Caco-2 (cell line): ENCODE measurements around the gene ARHGAP24. TPM values are rescaled to one million over a fixed set of nuclear protein-coding genes. Genes with fewer than 3 reads are reported as not detected.

Experiments
- BruUV-seq: library from RNA; stranded (reverse); fragments of 400-500 nt; replicated peaks from 2 replicates; lab custom pipeline; 2021; lab: Mats Ljungman, UMichigan
- CTCF ChIA-PET: fragments of 300-600 bp; sonication (Branson Sonifier 250); formaldehyde crosslinking; loops from one replicate; lab custom pipeline; 2022; ENCODE audit warnings: antibody characterized with exemption; lab: Charles Lee
- POLR2A ChIA-PET: fragments of 300-600 bp; sonication (Branson Sonifier 250); formaldehyde crosslinking; loops from one replicate; lab custom pipeline; 2022; ENCODE audit warnings: antibody characterized with exemption; lab: Charles Lee
- DNase-seq, 2 experiments: peaks; one replicate each; pipeline versions ENCODE4 v3.0.0 to v3.0.0-alpha.2; 2020 to 2022
- H3K27me3 ChIP-seq: replicated peaks from 2 replicates; pipeline ENCODE4 v1.6.0; 2011; ENCODE audit warnings: low read length; ENCODE audit not compliant: control insufficient read depth, insufficient read depth
- H3K36me3 ChIP-seq: 2 replicates; pipeline ENCODE4 v1.5.1; 2011; ENCODE audit warnings: low read length; ENCODE audit not compliant: control insufficient read depth, insufficient read depth
- H3K4me1 ChIP-seq: fragments of 250-450 bp; sonication (Bioruptor Pico); 2 replicates; pipeline ENCODE4 v1.5.1; 2020; ENCODE audit warnings: mild to moderate bottlenecking
- H3K4me3 ChIP-seq: 2 replicates; pipeline ENCODE4 v1.5.1; 2011; ENCODE audit warnings: low read depth, mild to moderate bottlenecking, control low read depth, low read length
- H3K9me3 ChIP-seq: fragments of 250-450 bp; sonication (Bioruptor Pico); 2 replicates; pipeline ENCODE4 v1.5.1; 2020; ENCODE audit warnings: mild to moderate bottlenecking, moderate library complexity
- H3K27ac Mint-ChIP-seq: one replicate; pipeline ENCODE4 v1.8.0; 2022; ENCODE audit warnings: mixed read lengths; ENCODE audit not compliant: unreplicated experiment
- H3K27me3 Mint-ChIP-seq: one replicate; pipeline ENCODE4 v1.8.0; 2022; ENCODE audit warnings: mixed read lengths; ENCODE audit not compliant: insufficient read depth, unreplicated experiment
- H3K36me3 Mint-ChIP-seq: one replicate; pipeline ENCODE4 v1.8.0; 2022; ENCODE audit warnings: mild to moderate bottlenecking, mixed read lengths; ENCODE audit not compliant: insufficient read depth, unreplicated experiment
- H3K4me1 Mint-ChIP-seq: one replicate; pipeline ENCODE4 v1.8.0; 2022; ENCODE audit warnings: low read depth, mixed read lengths; ENCODE audit not compliant: unreplicated experiment
- H3K4me3 Mint-ChIP-seq: one replicate; pipeline ENCODE4 v1.8.0; 2022; ENCODE audit warnings: mild to moderate bottlenecking, moderate library complexity, mixed read lengths; ENCODE audit not compliant: unreplicated experiment
- H3K9me3 Mint-ChIP-seq: one replicate; pipeline ENCODE4 v1.8.0; 2022; ENCODE audit warnings: mixed read lengths; ENCODE audit not compliant: unreplicated experiment
- intact Hi-C: fragments of 100-400 bp; cut with micrococcal nuclease; formaldehyde crosslinking; loops from one replicate; pipeline ENCODE4 v1.10.0; 2022; ENCODE audit not compliant: unreplicated experiment
- total RNA-seq: library from RNA; stranded (reverse); gene quantifications from 2 replicates; pipeline ENCODE4 v1.2.3, GENCODE V29; 2022
- TF ChIP-seq, protein P1 (sequence below), 2 experiments: fragments of 200-600 bp in 1 of 2; IDR thresholded peaks; 1 replicate in 1 of 2; 2 replicates in 1 of 2; pipeline versions ENCODE4 v1.5.1 to v1.8.0; 2011 to 2022; ENCODE audit warnings: antibody characterized with exemption in 1 of 2, control low read depth in 1 of 2, inconsistent platforms in 1 of 2, low read depth in 1 of 2, low read length in 1 of 2, mild to moderate bottlenecking in 1 of 2, moderate library complexity in 1 of 2; ENCODE audit not compliant: insufficient read depth in 1 of 2, severe bottlenecking in 1 of 2, unreplicated experiment in 1 of 2

ARHGAP24 gene
- total RNA-seq, 1 experiment from 2014 or later: 2.8 TPM

DNA sequence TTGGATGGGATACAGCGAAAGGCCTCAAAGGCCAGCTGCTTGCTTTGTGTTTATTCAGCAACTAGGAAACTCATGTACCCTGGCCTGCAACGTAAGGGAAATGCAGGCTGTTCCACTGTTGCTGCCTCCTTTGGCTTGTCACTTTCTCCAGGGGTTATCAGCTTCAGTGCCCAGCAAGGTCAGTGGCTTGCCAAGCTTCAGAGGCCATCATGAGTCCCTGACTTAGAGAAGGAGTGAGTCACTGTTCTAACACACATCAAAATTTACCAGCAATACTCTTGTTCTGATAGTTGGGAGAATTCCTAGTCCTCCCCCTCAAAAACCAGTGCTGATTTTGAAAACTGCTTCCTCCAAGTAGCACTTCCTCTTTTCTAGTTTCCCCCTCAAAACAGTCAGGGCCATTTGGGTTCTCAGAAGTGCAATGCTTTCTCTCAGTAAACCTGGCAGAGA lies 250.8 kb downstream of the ARHGAP24 start:
- ChIA-PET POLR2A (no interaction called here), CTCF (no interaction called here)
- peaks cover 4% of the 10 kb centered on the region for H3K27me3 Mint-ChIP-seq
- no TSS peak for BruUV-seq
- Histone ChIP-seq H3K9me3 (no peaks in the 10 kb centered on the region), H3K4me3 (no peak overlapping the region), H3K27me3 (no peaks in the 10 kb centered on the region), H3K36me3 (no peaks in the 10 kb centered on the region), H3K4me1 (no peaks in the 10 kb centered on the region)
- DNase-seq: no peak
- no peaks in the 10 kb centered on the region for H3K36me3 Mint-ChIP-seq
- intact Hi-C loops: no loop called here
- no peak overlapping the region for H3K27ac Mint-ChIP-seq
- TF ChIP-seq, protein P1, sequence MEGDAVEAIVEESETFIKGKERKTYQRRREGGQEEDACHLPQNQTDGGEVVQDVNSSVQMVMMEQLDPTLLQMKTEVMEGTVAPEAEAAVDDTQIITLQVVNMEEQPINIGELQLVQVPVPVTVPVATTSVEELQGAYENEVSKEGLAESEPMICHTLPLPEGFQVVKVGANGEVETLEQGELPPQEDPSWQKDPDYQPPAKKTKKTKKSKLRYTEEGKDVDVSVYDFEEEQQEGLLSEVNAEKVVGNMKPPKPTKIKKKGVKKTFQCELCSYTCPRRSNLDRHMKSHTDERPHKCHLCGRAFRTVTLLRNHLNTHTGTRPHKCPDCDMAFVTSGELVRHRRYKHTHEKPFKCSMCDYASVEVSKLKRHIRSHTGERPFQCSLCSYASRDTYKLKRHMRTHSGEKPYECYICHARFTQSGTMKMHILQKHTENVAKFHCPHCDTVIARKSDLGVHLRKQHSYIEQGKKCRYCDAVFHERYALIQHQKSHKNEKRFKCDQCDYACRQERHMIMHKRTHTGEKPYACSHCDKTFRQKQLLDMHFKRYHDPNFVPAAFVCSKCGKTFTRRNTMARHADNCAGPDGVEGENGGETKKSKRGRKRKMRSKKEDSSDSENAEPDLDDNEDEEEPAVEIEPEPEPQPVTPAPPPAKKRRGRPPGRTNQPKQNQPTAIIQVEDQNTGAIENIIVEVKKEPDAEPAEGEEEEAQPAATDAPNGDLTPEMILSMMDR (IDR thresholded peaks at IDR 0.05; ENCODE audit: insufficient read depth in 1 of 2, low read depth in 1 of 2, low read length in 1 of 2, severe bottlenecking in 1 of 2, unreplicated experiment in 1 of 2): no peak
- H3K4me1 Mint-ChIP-seq: peaks cover 5% of the 10 kb centered on the region
- H3K9me3 Mint-ChIP-seq: no peaks in the 10 kb centered on the region
- no peak overlapping the region for H3K4me3 Mint-ChIP-seq

DNA sequence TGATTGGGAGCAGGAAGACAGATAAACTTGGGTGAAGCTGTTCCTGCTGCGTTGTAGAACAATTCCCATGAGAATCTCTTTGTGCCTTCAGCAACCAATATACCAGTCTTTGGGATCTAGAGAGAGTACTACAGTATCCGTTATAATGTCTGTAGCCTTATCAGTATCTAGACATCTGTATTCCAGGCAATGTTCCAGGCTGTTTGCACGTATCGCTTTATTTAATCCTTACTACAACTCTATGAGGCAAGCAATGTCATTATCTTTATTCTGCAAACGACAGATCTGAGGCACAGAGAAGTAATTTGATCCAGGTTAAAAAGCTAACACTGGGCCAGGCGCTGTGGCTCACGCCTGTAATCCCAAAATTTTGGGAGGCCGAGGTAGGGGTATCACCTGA lies 251.6 kb downstream of the ARHGAP24 start:
- ChIA-PET POLR2A (no interaction called here), CTCF (no interaction called here)
- H3K4me3 Mint-ChIP-seq: no peak overlapping the region
- Histone ChIP-seq H3K4me3 (no peak overlapping the region), H3K9me3 (no peaks in the 10 kb centered on the region), H3K36me3 (no peaks in the 10 kb centered on the region), H3K27me3 (no peaks in the 10 kb centered on the region), H3K4me1 (no peaks in the 10 kb centered on the region)
- TF ChIP-seq, protein P1 (IDR thresholded peaks at IDR 0.05; ENCODE audit: insufficient read depth in 1 of 2, low read depth in 1 of 2, low read length in 1 of 2, severe bottlenecking in 1 of 2, unreplicated experiment in 1 of 2): no peak
- BruUV-seq: no TSS peak
- H3K9me3 Mint-ChIP-seq: no peaks in the 10 kb centered on the region
- H3K27ac Mint-ChIP-seq: no peak overlapping the region
- H3K4me1 Mint-ChIP-seq: no peaks in the 10 kb centered on the region
- peaks cover 2% of the 10 kb centered on the region for H3K27me3 Mint-ChIP-seq
- intact Hi-C loops: no loop called here
- no peak for DNase-seq
- H3K36me3 Mint-ChIP-seq: no peaks in the 10 kb centered on the region

DNA sequence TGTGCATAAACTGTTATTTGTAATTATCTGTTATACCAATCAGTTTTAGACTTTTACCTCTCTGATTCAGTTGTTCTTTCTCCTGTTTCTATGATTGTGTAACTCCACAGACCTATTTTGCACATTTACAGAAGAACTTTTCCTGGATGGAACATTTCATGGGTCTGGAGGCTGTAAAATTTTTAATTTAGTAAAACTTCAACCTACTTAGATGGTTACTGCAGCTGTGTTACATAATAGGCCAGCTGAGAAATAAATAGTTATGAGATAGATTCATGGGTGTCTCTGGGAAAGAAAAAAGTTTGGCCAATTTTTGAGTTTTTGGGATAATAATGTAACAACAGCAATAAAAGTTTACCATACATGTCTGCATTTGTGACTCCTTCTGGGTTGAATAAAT lies 253.5 kb downstream of the ARHGAP24 start:
- BruUV-seq: no TSS peak
- ChIA-PET POLR2A (no interaction called here), CTCF (no interaction called here)
- H3K27me3 Mint-ChIP-seq: peaks cover under 1% of the 10 kb centered on the region
- Histone ChIP-seq H3K27me3 (no peaks in the 10 kb centered on the region), H3K4me1 (no peaks in the 10 kb centered on the region), H3K36me3 (no peaks in the 10 kb centered on the region), H3K4me3 (no peak overlapping the region), H3K9me3 (no peaks in the 10 kb centered on the region)
- H3K36me3 Mint-ChIP-seq: no peaks in the 10 kb centered on the region
- no peak overlapping the region for H3K4me3 Mint-ChIP-seq
- H3K27ac Mint-ChIP-seq: no peak overlapping the region
- TF ChIP-seq, protein P1 (IDR thresholded peaks at IDR 0.05; ENCODE audit: insufficient read depth in 1 of 2, low read depth in 1 of 2, low read length in 1 of 2, severe bottlenecking in 1 of 2, unreplicated experiment in 1 of 2): no peak
- H3K4me1 Mint-ChIP-seq: no peaks in the 10 kb centered on the region
- intact Hi-C loops: no loop called here
- DNase-seq: no peak
- H3K9me3 Mint-ChIP-seq: no peaks in the 10 kb centered on the region
